ENCODE results near the gene WASL. TPM values are rescaled to one million over a fixed set of nuclear protein-coding genes. Genes with fewer than 3 reads are reported as not detected.

The WASL gene
- total RNA-seq (2022; extraction: Qiagen RNA extraction; ENCODE audit: low read depth), result 11.2 to 24.8 TPM (median 23.5 TPM) in 5 replicates

GRCh38 chr7:123748734-123749536 is at the start of gene WASL:
TSS of gene WASL (minus strand) at chr7:123749003. CDS start at chr7:123748734, 269 bp downstream.

GRCh38 chr7:123655614-123656013 is 93.2 kb downstream of the WASL start, which contains the start of gene LMOD2:
TSS of gene LMOD2 (plus strand) at chr7:123655866. CDS start at chr7:123655964, 98 bp downstream.

Other genes starting within 250 kb of the WASL start
- gene IQUB, start 214.4 kb downstream of the WASL start, total RNA-seq (2022; extraction: Qiagen RNA extraction; ENCODE audit: low read depth), result 0.03 to 0.10 TPM in 2 of 5 replicates, not detected in the others
- 32.4 to 57.7 TPM (median 36.1 TPM) in 5 replicates for gene NDUFA5, start 191.2 kb downstream of the WASL start, total RNA-seq (2022; extraction: Qiagen RNA extraction; ENCODE audit: low read depth)
- not detected in 5 replicates for gene ASB15, start 147.2 kb downstream of the WASL start, total RNA-seq (2022; extraction: Qiagen RNA extraction; ENCODE audit: low read depth)
- gene LMOD2, start 93.1 kb downstream of the WASL start, total RNA-seq (2022; extraction: Qiagen RNA extraction; ENCODE audit: low read depth), result not detected in 5 replicates
- gene HYAL4, start 96.2 kb upstream of the WASL start, total RNA-seq (2022; extraction: Qiagen RNA extraction; ENCODE audit: low read depth), result not detected in 5 replicates
- gene SPAM1, start 176.2 kb upstream of the WASL start, total RNA-seq (2022; extraction: Qiagen RNA extraction; ENCODE audit: low read depth), result not detected in 5 replicates